AG09319 (cell line): ENCODE measurements around the gene ELMO1.
"Not testable (repeated sequence)": the region's sequence is repeated elsewhere in the genome, so short reads cannot be mapped to it uniquely, and the experiment has no call there.

ENCODE experiments used
- DNase-seq: peaks from one replicate; pipeline ENCODE4 v3.0.0-alpha.2; 2010; ENCODE audit warnings: low read depth; ENCODE audit errors: extremely low read depth
- CTCF ChIP-seq: IDR thresholded peaks from 2 replicates; pipeline ENCODE4 v1.5.1; 2011; ENCODE audit warnings: low read depth, mild to moderate bottlenecking, inconsistent platforms, low read length, moderate library complexity

The ELMO1 gene

GRCh38 chr7:37150180-37150579, 298.5 kb downstream of the ELMO1 start:
- no peak for TF ChIP-seq CTCF
- no peak for DNase-seq

GRCh38 chr7:37149773-37150124, 298.9 kb downstream of the ELMO1 start:
- no peak for DNase-seq
- TF ChIP-seq CTCF, result no peak

GRCh38 chr7:37149051-37149772, 299.5 kb downstream of the ELMO1 start:
- TF ChIP-seq CTCF, result no peak
- DNase-seq, result no peak

- no peak for TF ChIP-seq CTCF
- DNase-seq, result no peak
Measured at GRCh38 chr7:37145682-37146081, 303.0 kb downstream of the ELMO1 start.

- no peak for TF ChIP-seq CTCF
- DNase-seq, result no peak
Measured at GRCh38 chr7:37144423-37144822, 304.2 kb downstream of the ELMO1 start.

- no peak for TF ChIP-seq CTCF
- DNase-seq, result no peak
Measured at GRCh38 chr7:37142958-37143357, 305.7 kb downstream of the ELMO1 start.

GRCh38 chr7:37141742-37142141, 306.9 kb downstream of the ELMO1 start:
- no peak for DNase-seq
- TF ChIP-seq CTCF, result peak; percentile 14; the same call in 1 of the 2 replicates

GRCh38 chr7:37133902-37134301, 314.8 kb downstream of the ELMO1 start:
- not testable (repeated sequence) for DNase-seq
